NCI-H2196 treated with DMSO at 0.1 percent for 48 hours (cell line): ENCODE data around the gene PLA2G3.

Experiments
- DNase-seq: peaks from one replicate; lab custom pipeline; 2025; ENCODE audit not compliant: unreplicated experiment; lab: John Stamatoyannopoulos, UW

Gene PLA2G3

GRCh38 chr22:31087744-31088215 is 52.5 kb downstream of the PLA2G3 start:
- no peak for DNase-seq

DNA sequence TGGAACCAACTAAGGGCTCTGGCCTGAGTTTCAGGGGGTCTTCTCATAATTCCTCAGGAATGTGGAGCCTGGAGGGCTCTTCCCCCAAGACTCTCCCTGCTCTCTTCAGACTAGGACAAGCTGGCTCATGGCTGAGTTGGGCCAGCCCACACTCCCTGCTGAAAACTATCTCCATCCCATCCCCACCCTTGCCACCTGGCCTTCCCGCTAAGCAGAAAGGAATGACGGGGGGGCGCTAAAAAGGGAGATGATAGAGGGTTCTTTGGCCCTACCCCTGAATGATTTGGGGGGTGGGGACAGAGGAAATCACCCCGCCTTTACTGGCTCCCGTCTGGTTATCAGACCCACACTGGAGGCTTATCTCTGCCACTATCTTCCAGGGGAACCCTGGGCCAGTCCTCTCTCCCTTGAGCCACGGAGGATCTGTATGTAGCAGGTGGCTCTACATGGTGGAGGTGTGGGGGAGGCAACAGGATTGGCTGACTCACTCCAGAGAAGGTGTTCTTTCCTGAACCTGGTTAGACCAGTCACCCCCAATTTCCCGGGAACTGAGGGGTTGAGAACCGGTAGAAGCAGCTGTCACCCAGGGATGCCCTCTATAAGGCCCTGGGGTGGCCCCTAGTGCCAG is 53.5 kb downstream of the PLA2G3 start:
- DNase-seq: no peak

- no peak for DNase-seq
Measured at GRCh38 chr22:31085928-31086327, 54.4 kb downstream of the PLA2G3 start.

- DNase-seq: no peak
Measured at GRCh38 chr22:31085493-31085824, 54.8 kb downstream of the PLA2G3 start.

DNA sequence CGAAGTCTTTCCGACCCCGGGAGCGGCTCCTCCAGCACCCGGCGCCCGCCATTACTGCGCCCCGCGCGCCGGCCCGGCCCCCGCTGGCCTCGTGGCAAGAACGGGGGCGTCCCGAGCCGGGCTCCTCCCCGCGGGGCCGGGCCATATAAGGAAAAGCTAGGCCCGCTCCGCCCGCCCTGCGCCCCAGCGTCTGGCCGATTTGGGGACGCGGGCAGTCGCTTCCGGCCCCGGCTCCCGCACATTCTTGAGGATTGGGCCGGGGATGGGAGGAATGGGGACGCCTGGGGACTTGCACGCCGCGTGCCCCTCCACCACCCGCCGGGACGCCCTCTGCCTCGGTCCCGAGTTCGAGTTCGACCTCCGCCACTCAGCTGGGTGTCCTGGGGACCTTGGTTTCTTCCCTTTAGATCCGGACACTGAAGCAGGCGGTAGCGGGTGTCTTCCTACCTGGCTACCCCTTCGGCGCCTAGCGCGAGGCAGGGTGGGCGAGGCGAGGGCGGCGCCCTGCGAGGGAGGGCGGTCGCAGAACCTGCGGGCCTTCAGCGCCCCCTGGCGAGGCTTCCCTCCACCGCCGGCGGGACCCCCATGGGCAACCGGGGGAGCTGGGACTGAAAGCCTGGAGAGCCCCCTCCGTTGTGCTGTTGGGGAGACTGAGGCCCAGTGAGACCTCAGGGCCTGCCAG is 55.4 kb downstream of the PLA2G3 start:
- no peak for DNase-seq
